HG02678 (cell line): ENCODE data around the gene QRFP.
"Not testable (repeated sequence)": the region's sequence is repeated elsewhere in the genome, so short reads cannot be mapped to it uniquely, and the experiment has no call there.

Experiments
- ATAC-seq: cut with Tn5 transposase; IDR thresholded peaks from one replicate; pipeline ENCODE4 v1.9.1; 2021; ENCODE audit warnings: mild to moderate bottlenecking, moderate library complexity; ENCODE audit not compliant: unreplicated experiment

The QRFP gene

DNA sequence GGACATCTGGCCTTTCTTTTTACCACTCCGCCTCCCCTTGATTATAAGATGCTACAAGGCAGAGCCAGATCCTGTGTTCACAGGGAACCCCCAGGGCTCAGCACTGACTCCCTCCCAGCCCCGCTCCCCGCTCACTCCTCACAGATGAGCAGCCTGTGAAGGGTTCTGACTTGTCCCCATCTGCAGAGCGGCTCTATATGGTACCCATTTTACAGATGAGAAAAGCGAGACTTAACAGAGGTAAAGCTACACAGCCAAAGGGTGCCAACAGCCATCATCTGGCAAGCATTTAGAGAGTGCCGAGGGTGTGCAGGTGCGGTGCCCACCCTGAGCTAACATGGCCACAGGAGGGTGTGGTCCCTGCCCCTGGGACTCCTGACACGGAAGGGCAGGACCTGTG, 23.6 kb upstream of the QRFP start:
- no peak for ATAC-seq

DNA sequence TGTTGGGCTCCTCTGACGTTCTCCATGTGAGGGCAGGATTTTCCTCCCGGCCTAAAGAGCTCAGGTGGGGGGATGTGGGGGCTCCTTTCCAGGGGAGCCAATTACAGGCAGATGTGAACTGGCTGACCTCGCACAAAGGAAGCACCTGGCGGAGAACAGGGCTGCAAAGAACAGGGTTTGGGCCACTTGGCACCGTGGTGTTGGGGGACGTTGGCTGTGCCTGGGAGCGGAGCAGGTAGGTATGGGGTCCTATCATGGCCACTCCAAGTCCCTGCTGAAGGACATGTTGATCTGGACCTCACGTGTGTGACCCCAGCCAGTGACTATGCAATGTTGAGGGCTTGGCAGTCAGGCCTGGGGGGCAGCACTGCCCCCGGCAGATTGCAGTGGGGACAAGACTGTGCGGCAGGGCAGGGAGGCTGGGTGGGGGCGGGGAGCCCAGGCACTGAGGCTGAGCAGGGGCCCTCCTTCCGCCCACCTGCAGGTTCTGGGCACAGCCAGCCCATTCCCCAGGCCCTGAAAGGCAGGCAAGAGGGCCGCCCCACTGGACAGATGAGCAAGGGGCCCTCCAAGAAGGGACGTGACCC, 23.0 kb upstream of the QRFP start:
- no peak for ATAC-seq

DNA sequence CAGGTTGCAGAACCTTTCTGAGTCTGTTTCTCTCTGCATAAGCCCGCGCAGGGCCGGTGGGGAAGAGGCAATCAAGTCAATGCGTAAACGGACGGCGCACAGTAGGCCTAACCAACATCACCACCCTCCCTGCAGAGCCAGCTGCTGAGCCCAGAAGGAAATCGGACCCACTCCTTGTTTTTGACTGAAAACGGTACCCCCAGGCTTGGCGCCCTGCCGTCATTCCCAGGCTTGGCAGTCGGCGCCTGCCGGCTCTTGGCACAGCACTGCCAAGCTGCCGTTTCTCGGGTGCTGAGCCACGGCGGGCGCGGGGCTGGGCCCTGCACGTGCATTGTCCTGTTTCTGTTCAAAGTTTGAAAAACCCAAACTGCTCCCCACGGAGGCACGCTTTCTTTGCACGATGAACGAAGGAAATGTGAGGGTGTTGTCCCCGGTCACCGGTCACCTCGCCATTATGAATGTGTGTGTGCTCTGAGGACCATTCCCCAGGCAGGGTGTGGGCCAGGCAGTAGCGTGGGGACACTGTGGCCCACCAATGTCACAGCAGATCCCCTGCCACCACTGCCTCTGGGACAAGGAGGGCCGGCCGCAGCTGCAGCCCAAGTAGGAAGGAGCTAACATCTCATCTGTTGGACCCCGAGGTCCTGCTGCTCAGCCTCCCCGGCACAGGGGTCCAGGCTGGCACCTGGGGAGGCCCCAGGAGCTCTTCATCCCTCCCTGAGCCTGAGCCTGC, 22.4 kb upstream of the QRFP start:
- no peak for ATAC-seq

DNA sequence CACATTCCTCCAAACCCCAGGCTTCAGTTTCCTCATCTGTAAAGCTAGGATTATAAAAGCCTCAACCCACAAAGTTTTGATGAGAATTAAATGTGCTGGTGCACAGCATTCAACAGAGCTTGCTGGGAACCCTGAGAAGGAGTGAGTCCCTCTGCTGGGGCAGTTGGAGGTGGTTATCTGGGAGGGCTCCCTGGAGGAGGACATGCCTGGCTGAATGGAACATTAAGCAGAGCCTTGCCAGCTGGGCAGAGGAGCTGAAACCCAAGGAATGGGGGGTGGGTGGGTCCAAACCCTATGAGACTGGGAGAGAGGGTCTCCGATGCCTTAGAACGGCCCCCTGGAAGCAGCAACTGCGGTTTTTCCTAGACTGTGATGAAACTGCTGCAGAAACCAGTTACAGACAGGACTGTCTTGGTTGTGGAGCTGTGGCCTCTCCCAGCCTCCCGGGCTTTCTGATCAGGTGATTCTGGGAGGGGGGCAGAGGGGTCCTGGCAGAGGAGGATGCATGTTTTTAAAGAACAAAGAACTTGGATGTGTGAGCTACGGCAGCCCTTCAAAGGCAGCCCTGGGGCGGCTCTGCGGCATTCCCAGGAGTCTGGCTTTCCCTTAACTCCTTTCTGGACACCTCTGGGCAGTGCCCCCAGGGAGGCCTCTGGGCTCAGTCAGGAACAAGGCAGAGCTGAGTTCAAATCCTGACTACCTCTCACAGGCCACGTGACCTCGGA, 21.7 kb upstream of the QRFP start:
- no peak for ATAC-seq

DNA sequence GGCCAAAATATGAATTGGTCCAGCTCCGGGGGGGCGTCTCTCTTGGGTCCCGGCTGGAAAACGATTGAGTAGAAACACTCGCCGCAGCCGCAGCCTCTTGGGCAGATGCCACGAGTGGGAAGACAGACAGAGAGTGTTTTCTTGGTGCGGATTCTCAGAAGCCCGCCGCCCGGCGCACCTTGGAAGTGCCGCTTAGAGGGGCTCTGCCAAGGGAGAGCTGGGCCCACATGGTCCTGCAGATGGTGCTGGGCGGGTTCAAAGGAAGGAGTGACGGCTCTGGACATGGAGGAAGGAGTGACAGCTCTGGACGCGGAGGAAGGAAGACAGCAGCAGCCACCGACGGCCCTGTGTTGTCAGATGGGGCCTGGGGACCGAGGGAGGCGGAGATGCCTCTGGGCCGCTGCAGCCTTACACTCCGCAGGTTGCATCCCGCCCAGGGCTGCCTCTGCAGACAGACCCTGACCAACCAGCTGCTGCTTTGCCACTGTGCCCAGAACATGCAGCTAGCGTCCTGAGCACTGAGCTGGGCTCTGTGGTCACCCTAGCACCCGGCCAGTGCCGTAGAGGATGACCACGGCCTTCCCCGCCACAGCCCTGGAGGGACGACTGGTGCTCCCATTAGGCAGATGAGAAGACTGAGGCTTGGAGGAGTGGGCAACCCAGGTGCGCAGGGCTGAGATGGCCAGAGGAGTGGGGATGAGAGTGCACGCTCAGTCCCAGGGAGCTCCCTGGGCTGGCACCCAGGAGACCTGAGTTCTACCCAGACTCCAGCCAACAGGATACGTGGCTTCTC, 20.8 kb upstream of the QRFP start:
- ATAC-seq: no peak

DNA sequence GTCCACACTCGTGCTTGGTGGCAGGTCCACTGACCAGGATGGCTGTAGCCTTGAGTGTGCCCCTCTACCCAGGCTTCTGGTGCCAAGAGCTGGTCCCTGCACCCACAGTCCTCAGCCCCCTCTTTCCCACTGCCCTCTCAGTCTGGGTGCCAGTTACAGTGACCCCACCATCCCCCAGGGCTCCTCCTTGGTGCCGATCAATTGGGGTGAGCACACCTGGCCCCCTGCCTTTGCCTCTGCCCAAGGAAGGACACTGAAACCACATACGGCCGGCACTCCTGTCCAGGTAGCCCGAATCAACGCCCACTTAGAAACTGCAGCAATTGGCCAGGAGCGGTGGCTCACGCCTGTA, 18.5 kb upstream of the QRFP start:
- ATAC-seq: no peak

DNA sequence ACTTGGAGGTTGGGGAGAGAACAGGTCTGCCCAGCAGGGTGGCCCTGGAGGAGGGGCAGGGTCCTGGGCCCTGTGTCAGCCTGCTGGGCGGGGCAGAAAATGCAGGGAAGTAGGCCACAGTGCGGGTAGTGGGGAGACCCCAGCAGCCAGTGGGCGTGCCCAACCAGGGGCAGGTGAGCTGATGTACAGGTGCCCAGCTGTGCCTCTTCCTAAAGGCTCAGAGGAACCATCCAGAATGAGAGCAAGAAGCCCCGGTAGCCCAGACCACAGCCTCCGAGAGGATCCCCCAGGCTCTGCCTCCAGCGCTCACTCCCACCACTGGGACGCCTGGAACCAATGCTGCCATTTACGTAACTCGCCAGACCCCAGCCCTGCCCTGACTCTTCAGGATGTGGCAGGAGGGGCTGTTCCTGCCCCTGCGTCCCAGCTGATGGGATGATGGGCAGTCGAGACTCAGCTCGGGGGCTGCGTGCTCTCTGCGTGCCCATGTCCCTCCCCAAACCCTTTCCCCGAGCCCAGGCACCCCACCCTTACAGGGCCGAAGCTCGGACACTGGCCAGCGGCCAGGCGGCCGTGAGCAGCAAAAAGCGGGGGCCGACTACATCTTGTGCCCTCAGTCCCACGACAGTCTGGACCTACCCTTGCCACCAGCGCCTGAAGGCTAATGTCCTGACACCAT, 17.9 kb upstream of the QRFP start:
- no peak for ATAC-seq

DNA sequence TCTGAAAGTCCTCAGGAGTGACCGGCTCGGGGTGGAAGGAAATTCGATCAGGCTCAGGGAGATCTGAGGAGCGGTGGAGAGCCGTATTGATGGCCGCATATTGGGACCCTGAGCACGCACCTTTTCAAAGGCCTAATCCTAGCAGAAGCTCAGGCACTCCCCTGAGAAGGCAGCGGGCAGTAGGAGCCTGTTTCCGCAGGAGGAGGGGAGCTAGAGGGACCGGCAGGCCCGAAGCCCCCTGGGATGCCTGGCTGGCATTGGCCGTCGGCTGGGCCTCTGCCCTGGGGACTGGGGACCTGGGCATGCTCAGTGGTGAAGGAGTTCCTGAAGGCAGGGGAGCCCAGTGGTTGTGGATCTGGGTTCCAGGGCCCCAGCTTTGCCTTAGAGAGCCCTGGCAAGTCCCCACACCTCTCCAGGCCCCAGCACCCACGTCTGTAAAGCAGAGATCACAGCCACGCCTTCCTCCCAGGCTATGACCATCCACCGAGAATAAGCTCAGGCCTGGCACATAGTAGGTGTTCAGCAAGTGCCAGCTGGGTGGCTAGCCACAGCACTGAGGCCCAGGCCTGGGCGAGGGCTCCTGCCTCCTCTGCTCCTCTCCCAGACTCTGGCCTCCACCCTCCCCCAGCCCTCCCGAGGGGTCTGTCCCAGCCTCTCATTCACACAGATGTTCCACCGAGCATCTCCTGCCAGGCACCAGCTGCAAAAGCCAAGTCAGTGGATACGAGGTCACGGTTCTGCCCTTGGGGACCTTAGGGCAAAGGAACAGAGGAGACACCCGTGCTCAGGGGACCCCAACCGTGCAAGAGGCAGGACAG, 17.2 kb upstream of the QRFP start:
- ATAC-seq: no peak

DNA sequence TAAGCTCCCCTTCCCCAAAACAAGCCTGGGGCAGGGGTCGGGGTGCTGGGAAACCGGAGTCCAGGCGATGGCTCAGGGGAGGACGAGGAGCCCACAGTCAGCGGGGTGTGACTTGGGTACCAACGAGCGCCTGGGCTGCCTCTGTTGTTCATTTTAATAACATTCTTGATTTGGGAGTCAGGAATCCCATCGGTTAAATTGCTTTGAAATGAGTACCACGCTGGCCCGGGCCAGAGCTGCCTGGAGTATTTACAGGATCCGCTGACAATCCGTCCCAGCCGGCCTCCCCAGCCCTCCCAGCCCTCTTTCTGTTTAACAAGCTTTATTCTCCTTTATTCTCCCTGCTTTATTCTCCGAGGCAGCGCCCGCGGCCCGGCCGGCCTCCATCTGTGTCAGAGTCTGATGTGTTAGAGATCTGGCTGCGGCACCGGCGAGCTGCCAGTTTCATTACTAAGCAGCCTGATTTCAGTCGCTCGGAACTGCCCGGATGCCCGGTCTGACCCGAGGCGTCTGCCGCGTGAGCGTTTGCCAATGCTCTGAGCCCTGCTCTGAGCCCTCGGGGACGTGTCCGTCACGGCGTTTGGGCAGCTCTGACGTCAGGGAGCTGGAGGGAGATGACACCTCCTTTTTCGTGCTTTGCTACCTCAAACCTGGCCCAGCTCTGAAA, 16.5 kb upstream of the QRFP start:
- ATAC-seq: no peak

DNA sequence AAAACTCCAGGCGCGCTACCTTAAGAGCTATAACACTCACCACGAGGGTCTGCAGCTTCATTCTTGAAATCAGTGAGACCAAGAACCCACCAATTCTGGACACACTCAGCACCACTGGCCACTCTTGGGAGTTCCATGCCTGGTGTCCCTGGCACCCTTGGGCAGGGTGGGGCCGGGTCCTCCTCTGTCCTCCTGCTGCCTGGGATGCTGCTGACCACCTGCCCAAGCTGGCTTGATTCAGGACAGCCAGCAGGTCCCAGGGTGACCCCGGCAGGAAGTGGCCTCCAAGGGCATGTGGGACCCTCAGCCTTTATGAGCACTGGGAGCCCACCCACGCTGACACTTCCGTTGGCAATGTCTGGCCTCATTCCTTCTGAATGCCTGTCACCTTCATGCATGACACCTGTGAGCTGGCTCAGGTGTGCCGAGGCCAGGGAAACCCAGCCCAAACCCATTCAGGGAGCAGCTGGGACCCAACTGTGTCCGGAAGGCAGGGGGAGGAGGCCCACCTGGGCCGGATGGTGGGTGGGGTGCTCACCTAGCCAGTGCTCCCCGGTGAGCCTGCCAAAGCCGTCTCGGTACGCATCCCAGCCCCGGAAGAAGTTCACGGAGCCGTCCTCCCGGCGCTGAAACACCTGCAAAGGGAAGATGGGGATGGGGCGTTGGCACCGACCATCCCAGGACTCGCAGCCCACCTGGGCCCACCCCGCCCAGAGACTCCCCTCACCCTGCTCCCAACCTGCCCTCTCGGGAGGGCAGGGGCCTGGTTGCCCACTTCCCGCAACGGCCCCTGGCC, 14.8 kb upstream of the QRFP start:
- ATAC-seq: no peak

DNA sequence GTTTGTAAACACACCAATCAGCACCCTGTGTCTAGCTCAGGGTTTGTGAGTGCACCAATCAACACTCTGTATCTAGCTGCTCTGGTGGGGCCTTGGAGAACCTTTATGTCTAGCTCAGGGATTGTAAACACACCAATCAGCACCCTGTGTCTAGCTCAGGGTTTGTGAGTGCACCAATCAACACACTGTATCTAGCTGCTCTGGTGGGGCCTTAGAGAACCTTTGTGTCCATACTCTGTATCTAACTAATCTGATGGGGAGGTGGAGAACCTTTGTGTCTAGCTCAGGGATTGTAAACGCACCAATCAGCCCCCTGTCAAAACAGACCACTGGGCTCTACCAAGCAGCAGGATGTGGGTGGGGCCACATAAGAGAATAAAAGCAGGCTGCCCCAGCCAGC, 14.1 kb upstream of the QRFP start:
- not testable (repeated sequence) for ATAC-seq

DNA sequence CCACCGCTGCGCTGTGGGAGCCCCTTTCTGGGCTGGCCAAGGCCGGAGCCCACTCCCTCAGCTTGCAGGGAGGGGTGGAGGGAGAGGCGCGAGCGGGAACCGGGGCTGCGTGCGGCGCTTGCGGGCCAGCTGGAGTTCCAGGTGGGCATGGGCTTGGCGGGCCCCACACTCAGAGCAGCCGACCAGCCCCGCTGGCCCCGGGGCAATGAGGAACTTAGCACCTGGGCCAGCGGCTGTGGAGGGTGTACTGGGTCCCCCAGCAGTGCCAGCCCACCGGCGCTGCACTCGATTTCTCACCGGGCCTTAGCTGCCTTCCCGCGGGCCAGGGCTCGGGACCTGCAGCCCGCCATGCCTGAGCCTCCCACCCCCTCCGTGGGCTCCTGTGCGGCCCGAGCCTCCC, 13.4 kb upstream of the QRFP start:
- ATAC-seq: not testable (repeated sequence)

DNA sequence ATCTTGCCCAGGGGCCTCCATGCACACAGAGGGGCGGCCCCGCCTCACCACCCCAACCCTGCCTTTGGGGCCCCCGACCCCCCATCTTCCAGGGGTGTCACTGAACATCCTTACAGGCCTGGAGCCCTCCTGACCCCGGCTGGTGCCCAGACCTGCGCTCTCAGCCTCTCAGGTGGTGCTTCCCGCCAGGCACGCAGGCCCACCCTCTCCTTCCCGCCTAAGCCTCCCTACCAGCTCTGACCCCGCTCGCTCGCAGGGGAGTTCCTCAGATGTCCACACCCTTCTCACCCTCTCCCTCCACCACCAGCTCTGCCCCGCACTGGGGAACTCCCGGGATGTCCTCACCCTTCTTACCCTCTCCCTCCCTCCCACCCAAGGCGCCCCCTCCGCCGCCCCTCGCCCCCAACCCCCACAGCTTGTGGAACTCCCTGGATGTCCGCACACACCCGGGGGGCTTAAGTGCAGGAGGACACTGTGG, 12.3 kb upstream of the QRFP start:
- no peak for ATAC-seq

DNA sequence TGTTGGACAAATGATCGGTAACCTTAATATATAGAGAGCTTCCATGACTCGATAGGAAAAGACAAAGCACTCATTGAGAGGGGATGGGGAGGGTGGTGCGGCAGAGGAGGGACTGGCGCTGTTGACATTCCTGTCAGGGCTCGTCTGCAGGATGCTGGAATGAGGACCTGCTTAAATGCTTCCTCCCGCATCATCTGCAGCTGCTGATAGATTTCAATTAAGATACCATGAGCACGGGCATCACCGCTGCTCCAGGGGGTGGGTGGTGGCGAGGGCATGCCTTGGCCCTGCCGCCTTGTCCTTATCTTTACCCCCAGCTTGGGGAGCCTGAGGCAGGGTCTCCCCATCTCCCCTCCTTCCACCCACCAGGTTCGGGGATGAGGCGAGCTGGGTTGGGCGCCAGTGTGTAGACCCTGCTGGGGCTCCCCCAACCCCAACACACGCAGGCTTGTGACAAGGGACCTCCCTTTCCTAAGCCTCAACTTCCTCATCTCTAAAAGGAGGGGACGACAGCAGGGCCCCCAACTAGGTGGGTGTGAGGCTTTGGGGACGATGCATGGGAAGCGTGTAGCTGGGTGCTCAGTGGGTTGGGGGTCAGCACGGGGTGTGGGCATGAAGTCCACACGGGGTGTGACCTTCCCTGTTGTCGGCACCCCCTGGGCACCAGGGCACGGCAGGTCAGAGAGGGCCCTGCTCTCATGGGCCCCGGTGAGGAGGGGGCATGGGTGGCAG, 11.7 kb upstream of the QRFP start:
- no peak for ATAC-seq

DNA sequence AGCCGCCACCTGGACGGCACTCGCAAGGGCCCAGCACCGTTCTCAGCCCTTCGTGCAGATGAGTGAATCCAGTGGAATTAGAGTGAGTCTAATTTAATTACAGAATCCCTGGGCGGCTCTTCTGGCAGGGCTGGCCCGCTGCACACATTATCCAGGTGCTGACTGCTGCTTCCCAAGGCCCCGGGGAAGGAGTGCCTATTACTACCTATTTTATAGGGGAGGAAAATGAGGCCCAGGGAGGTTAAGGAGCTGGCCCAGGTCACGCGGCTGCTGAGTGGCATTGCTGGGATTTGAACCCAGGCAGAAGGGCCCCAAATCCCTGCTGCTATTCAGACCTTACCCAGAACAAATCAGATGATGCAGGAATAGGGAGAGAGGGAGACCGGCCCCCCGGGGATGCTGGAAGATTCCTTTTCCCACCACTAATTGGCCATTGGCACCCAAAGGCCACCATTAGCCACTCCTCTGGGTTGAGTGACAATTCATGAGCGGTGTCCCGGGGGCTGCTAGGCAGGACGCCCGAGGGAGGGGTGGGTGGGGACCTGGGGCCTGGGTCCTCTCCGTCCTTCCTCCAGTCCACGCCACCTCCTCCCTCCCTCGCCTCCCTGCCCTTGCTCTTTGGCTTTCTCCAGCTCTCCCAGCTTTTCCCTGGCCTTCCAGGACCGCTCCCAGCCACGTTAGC, 10.3 kb upstream of the QRFP start:
- no peak for ATAC-seq

DNA sequence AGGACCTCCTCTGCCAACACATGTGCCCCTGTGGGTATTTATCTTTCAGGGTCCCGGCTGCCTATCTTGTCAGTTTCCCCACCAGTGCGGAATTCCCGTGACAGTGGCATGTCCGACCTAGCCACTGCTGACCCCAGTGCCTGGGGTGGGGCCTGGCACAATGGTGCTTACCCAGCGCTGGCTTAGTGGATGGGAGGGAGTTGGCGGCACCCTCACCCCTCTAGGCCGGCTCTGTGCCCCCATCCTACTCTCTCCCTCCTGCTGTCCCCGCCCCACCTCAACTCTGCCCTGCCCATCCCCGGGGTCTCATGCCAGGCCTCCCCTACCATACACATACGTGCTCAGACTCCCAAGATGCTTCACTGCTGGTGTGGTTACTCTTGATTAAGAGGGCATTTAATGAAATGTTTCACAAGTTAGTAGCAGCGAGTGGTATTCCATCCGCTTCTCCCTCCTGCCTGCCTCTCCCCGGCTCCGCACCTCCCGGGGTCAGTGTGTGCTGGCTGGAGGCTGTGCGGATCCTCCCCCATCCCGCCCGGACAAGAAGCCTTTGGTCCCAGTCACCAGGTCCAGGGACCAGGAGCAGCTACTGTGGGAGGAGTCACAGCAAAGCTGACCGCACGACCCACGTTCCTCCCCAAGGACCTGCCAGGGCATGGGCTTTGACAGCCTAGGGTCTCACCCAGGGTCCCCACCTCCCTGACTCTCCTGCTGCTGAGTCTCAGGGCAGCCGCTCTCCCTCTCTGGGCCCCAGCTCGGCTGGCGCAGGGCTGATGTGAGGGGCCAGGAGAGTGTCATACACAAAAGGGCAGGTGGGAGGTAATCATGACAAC, 9.5 kb upstream of the QRFP start:
- no peak for ATAC-seq
